ENCODE results near the gene SEC24D.
"Not testable (repeated sequence)": the region's sequence is repeated elsewhere in the genome, so short reads cannot be mapped to it uniquely, and the experiment has no call there.

The SEC24D gene

DNA sequence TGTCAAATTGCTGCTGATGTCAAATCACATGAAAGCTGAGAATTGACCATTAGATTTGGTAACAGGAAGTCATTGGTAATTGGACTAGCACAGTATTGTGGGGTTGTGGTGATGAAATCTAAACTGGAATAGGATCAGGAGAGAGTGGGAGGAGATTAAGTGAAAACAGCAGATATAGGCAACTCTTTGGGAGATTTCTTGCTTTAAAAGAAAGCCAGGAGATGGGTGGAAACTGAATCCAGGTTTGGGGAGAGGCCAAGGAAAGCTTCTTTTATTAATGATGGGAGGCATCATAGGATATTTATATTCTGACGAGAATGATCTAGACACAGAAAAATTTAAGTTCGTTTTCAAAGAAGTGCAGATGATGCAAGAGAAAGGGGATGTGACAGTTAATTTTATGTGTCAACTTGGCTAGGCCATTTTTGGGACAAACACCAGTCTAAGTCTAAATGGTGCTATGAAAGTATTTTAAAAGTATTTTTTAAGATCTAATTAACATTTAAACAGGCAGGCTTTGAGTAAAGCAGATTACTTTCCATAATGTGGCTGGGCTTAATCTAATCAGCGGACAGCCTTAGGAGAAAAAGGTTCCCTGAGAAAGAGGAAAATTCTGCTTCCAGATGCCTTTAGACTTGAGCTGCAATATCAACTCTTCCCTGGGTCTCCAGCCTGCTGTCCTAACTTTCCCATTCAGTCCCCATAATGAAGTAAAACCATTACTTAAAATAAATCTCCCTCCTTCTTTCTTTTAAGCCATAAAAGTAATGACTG, 24.7 kb downstream of the SEC24D start:
- no peak for DNase-seq

DNA sequence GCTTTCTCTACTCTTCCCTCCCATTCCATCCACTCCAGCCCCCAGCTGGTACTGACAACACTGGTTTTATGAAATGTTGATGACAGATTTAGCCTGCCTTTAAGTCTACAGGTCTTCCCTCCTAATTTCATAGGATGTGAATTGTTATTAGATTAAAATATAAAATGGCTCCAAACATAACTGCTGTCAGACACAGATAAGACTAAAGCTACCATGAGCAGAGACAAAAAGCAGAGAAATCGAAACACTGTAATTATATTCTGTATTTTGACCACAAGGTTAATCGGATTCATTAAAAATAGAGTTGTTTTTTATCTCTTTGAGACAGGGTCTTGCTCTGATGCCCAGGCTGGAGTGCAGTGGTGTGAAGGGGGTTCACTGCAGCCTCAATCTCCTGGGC, 28.3 kb downstream of the SEC24D start:
- DNase-seq, result no peak

DNA sequence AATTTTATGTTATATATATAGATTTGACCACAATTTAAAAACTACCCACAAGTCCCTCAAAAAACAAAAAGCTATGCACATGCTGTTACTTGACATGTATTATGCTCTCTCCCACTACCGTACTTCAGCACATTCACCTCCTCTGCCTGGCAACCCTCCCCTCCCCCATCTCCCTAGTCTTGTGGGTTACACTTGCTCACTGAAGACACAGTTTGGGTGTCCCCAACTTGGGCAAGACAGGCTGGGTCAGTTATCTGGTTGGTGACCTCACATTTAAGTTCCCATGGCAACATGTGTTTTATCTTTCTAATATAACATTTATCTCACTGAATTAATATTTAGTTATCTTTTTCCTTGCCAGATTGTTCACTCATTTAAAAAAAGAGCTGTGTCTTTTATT, 32.7 kb downstream of the SEC24D start:
- no peak for DNase-seq

DNA sequence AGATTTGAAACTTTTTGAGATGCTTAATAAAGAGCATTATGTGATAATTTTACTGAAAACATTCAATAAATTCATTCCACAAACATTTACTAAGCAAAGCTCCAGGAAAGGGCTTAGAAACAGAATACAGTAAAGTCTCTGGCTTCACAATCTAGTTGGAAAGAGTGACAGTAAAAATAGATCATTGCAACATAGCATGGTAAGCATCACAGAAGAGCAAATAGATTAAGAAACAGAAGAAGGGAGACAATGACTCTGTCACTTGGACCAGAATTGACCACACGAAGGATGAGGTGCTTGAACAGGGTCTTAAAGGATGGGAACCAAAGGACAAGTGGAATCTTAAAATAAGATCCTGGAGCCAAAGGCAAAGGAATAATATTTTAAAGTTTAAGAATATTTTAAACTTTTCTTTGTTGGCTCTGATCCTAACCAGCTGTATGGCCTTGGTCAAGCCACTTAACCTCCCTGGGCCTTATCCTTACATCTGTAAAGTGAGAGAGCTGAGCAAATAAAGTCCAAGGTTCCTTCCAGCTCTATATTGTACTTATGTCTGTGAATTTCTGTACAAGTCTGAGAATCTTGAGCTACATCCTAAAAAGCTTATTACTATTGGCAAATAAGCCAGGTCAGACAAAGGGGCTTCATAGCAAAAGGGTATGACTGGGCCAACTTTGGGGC, 33.9 kb downstream of the SEC24D start:
- DNase-seq, result no peak

DNA sequence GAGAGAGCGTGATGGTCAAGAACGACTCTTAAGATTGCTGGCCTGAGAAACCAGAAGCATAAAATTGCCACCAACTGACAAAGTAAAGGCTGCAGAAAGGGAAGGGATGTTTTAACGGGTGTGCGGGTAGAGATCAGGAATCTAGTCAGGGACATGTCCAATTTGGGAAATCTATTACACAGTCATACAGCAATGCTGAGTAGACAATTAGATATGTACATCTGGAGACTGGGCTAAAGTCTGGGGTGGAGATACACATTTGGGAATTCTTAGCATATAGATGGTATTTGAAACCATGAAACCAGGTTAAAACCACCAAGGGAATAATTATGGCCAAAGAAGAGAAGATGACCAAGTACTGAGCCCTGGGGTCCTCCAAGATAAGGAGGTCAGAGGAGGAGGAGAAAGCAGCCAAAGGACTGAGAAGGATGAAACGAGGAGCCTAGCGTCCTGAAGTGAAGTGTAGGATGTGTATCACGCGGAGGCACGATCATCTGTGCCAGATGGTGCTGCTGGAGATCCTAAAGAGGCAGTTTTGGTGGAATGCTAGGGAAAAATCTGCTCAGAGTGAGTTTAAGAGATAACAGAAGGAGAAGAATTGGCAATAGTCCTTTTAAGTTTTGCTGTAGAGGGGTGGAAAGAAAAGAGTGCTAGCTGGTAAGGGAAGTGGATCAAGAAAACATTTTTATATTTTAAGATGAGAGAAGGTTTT, 36.5 kb downstream of the SEC24D start:
- no peak for DNase-seq

DNA sequence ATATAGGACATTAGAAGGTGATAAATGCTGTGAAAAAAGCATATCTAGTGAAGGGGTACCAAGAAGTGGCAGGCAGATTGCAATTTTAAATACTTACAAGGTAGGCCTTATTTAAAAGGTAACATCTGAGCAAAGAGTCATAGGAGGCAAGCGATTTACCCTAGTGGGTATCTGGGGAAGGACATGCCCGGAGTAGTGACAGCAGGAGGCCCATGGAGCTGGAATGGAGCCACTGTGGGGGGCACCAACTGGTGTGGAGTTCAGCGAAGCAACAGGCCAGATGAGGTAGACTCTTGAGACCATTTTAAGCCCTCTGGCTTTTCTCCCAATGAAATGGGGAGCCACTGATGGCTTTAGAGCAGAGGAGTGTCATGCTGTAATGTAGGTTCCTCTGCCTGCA, 37.3 kb downstream of the SEC24D start:
- DNase-seq, result no peak

DNA sequence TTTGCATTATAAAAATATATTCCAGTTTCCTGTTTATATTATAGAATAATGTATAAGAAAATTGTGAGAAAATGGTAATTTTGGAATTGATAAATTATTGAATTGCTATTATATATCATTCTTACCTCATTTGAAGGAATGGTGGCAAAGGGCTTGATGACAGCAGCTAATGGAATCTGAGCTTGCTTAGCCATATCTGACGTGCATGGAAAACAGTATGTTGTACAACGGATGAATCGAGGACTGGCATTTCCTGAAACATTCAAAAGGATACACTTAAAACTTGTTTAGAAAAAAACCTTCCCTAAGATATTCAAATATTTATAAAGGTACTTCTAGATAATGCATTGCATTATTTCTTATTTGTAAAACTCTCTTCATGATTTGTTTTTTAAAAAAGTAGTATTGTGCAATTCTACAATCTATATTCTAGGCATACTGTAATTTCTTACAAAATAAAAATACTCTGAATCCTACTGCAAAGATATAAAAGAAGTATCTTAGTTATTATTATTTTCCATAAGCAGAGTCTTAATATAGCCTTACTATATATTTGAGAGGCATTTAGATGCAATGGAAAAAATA, 38.3 kb downstream of the SEC24D start:
- no peak for DNase-seq

DNA sequence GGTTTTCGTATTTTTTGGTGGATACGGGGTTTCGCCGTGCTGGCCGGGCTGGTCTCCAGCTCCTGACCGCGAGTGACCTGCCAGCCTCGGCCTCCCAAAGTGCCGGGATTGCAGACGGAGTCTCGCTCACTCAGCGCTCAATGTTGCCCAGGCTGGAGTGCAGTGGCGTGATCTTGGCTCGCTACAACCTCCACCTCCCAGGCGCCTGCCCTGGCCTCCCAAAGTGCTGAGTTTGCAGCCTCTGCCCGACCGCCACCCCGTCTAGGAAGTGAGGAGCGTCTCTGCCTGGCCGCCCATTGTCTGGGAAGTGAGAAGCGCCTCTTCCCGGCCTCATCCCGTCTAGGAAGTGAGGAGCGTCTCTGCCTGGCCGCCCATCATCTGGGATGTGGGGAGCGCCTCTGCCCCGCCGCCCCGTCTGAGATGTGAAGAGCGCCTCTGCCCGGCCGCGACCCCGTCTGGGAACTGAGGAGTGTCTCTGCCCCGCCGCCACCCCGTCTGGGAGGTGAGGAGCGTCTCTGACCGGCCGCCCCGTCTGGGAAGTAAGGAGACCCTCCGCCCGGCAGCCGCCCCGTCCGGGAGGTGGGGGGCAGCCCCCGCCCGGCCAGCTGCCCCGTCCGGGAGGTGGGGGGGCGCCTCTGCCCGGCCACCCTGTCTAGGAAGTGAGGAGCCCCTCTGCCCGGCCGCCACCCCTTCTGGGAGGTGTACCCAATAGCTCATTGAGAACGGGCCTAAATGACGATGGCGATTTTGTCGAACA, 44.1 kb downstream of the SEC24D start:
- DNase-seq, result not testable (repeated sequence)

DNA sequence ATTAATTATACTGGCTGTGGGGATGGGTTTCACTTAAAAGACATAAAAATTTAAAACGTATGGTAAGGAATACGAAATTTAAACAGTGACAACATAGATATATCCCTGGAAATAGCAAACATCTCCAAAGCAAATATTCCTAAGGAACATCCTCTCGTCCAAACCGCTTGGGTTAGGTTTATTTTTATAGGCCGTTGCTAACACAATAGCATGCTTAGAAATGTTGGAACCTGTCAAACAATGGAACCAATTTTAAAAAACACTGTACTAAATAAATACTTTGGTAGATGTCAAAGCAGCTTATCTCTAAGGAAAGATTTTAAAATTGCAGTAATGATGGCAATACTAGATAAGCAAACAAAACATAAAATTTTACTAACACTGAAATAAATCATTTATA, 45.4 kb downstream of the SEC24D start:
- no peak for DNase-seq

DNA sequence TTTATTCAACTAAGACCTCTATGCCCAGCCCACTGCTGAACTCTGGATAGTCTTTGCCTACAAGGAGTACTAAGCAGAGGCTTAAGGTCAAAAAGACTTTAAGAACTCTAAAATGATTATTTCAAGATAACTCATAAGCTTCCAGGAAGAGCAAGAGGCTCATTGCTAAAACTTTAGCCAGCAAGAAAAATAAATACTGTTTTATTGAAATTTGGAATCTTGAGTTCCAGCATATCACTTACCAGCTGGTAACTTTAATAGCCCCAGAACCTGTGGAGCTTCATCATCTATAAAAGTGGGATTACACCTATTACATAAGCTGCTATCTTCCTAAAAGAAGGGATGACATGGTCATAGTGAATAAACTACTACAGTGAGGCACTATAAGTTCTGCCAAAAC, 47.0 kb downstream of the SEC24D start:
- no peak for DNase-seq

DNA sequence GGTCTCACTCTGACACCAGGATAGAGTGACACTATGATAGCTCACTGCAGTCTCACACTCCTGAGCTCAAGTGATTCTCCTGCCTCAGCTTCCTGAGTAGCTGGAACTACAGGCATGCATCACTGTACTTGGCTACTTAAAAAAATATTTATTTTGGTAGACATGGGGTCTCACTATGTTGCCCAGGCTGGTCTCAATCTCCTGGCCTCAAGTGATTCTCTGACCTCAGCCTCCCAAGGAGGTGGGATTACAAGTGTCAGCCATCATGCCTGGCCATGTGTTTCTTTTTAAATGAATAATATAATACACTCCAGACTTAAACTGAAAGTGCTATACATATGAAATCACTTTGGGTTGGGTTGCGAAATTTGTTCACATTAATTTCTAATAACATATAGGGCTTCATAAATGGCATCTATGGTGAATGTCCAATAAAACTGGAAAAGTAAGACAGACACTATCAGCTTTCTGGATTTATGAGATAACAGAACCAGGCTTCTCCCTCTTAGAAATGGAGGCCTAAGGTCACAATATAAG, 48.0 kb downstream of the SEC24D start:
- DNase-seq, result no peak

DNA sequence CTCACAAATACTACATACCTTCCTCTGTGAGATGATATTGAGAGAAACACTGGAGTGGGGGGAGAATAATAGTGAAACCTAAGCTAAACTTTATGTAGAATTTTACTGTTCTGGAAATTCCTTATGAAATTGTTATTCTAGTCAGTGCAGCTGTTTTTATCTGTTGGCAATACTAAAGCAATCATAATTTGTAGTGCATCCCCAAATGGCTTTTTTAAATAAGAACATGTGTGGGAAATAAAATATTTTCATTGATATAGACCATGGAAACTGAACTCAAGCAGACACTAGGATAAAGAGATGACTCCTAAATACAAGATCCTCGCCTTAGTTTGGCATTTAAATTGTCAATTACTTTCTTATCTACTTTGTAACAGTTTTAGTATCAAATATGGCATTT, 51.1 kb downstream of the SEC24D start:
- no peak for DNase-seq

DNA sequence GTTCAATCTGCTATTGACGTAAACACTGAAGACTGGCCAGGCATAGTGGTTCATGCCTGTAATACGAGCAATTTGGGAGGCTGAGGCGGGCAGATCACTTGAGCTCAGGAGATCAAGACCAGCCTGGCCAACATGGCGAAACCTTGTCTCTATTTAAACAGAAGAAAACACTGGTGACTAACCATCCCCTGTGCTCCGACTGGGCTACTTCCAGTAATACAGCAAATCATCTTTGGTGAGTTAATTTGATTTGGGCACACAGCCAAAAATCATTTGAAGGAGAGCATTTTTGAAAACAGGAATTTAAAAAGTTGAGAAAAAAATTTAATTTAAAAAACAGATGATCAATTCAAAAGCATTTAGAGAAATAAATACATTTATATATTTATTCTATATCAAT, 52.0 kb downstream of the SEC24D start:
- no peak for DNase-seq

DNA sequence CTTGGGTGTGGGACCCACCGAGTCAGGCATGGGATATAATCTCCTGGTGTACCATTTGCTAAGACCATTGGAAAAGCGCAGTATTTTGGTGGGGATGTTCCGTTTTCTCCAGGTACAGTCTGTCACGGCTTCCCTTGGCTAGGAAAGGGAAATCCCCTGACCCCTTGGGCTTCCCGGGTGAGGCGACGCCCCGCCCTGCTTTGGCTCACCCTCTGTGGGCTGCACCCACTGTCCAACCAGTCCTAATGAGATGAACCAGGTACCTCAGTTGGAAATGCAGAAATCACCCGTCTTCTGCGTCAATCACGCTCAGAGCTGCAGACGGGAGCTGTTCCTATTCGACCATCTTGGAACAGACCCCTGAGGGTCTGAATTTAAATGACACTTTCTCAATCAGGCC, 53.0 kb downstream of the SEC24D start:
- DNase-seq, result not testable (repeated sequence)

DNA sequence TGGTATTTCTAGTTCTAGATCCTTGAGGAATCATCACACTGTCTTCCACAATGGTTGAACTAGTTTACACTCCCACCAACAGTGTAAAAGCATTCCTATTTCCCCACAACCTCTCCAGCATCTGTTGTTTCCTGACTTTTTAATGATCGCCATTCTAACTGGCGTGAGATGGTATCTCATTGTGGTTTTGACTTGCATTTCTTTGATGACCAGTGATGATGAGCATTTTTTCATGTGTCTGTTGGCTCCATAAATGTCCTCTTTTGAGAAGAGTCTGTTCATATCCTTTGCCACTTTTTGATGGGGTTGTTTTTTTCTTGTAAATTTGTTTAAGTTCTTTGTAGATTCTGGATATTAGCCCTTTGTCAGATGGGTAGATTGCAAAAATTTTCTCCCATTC, 58.3 kb downstream of the SEC24D start:
- not testable (repeated sequence) for DNase-seq

DNA sequence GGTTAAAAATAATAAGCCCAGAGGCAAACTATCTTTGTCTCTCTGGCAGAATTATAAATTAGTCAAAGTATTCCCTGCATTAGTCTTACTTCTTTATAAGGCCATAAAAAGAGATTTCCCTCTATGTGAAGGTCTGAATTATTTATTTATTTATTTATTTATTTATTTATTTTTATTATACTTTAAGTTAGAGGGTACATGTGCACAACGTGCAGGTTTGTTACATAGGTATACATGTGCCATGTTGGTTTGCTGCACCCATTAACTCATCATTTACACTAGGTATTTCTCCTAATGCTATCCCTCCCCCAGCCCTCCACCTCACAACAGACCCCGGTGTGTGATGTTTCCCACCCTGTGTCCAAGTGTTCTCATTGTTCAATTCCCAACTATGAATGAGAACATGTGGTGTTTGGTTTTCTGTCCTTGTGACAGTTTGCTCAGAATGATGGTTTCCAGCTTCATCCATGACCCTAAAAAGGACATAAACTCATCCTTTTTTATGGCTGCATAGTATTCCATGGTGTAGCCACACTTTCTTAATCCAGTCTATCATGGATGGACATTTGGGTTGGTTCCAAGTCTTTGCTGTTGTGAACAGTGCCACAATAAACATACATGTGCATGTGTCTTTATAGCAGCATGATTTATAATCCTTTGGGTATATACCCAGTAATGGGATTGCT, 58.8 kb downstream of the SEC24D start:
- DNase-seq, result not testable (repeated sequence)

DNA sequence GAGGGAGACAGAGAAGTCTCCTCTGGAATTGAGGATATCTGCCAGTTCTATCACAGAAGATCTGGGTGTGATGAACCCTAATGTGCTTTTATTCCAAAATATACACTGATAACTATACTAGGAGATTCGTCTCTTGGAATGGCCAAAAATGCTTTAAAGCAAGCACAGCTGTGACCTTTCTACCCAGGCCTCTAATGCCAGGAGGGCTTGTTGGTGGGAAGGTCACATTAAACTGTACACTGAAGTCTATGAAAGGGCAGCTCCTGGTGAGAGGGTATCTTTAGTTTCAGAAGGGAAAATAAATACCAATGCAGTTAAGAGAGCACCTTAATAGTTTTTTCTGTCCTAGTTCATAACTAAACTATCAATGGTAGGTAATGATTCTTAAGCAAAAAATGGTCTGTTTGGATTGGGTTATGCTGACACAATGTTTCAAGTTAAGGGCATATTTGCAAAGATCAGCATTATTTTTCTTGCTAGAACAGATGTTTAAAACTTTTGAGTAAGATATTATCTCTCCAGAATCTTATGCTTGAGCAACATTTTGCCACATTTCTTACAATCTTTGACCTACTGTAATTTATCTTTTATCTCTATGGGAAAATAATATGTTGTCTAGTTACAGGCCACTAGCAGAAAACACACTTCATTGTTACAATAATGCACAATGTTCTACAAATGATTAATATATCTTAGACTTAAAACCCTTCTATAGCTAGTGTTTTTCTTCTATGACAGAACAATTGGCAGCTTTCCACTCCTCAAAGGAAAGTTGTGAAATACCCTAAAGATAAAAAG, 59.6 kb downstream of the SEC24D start:
- DNase-seq, result no peak

DNA sequence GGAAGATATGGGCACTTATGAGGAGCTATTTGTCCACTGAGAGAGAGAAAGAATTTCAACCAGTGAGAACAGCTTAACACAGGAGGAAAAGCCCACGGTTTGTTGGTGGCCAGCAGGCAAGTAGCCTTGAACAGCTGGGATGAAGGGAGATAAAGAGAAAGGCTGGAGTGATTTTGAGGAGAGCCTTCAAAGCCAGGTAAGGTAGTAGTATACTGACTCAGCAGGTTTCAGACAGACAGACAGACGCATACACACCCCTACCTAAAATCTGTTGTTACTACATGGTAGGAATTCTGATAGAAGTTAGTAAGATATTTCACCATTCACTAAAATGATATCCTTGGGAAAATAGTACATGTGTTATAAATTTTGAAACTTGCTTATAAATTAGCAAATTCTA, 60.5 kb downstream of the SEC24D start:
- no peak for DNase-seq

DNA sequence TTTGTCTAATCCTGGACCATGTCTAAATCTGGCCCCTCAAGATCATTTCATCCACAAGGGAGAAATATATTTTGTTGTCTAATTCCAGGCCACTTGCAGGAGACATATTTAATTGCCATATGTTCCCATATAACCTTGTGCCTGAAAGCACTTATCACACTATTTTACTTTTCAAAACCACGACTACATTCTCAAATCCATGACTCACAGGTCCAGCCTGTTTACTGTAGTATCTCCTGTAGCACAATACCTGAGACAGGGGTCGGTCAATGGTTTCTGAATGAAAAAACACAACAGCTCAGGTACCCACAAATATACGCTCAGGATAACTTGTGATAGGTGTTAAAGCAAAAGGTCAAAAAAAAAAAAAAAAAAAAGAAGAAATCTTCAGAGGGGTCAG, 60.9 kb downstream of the SEC24D start:
- no peak for DNase-seq

DNA sequence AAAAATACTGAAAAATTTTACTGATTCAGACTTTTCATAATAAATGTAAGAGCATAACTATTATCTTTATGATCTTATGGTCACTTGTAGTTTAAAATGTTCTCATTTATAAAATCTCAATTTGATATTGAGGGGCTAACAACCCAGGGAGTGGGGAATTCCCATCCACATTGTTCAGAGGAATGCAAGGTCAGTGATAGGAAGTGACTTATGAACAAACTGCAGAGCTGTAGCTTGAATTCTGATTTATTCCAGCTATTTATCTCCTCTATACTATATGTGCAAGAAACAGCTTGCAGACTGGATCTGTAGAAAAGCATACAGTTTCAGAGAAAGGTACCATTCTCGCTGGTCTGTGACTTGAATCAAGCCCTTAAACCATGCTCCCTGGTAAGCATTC, 61.6 kb downstream of the SEC24D start:
- DNase-seq, result no peak

DNA sequence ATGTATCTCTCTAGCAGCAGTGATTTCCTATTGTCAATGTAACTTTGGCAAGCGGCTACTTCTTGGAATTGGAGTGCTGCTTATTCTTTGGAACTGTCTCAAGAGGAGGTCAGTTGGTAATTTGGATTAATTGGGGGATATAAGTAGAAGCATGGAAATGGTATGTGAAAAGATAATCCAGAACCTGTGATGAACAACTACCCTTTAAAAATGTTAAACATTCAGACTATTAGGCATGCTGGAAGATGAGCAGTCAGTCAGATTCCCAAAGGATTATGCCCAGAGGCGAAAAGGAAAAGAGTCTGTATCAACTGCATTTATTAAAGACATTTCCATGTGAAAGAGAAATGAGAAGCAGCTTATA, 62.5 kb downstream of the SEC24D start:
- DNase-seq, result no peak

Data from activated effector memory CD4-positive, alpha-beta T cell treated with Interleukin-2 at 50 U/mL for 16 hours (primary cell).